Lung (tissue), 12 donors: Measurements from ENCODE around the gene CENPX. TPM values are rescaled to one million over a fixed set of nuclear protein-coding genes. Genes with fewer than 3 reads are reported as not detected.

Experiments
- ATAC-seq: fragments of 200-7000 bp; cut with Tn5 transposase; one replicate; pipeline ENCODE4 v1.9.1; 2020; ENCODE audit warnings: moderate number of reproducible peaks; ENCODE audit not compliant: insufficient read depth, low FRiP score
- DNase-seq, 3 donors: peaks; one replicate each; pipeline ENCODE4 v3.0.0-alpha.2; 2013 to 2017
- H3K27ac ChIP-seq, 2 donors: one replicate each; pipeline ENCODE4 v1.5.1; 2013; ENCODE audit warnings: mild to moderate bottlenecking in 2 of 2, moderate library complexity in 2 of 2, control low read depth in 1 of 2, inconsistent platforms in 1 of 2, low read depth in 1 of 2, low read length in 1 of 2
- H3K27me3 ChIP-seq, 3 donors: one replicate each; pipeline ENCODE4 v1.5.1; 2013; ENCODE audit warnings: low read length in 2 of 3; ENCODE audit not compliant: control insufficient read depth in 3 of 3, insufficient read depth in 3 of 3
- H3K36me3 ChIP-seq, 4 donors: one replicate each; pipeline ENCODE4 v1.5.1; 2013; ENCODE audit warnings: low read length in 4 of 4, mild to moderate bottlenecking in 1 of 4, moderate library complexity in 1 of 4; ENCODE audit not compliant: control insufficient read depth in 4 of 4, insufficient read depth in 4 of 4
- H3K4me1 ChIP-seq, 5 donors: one replicate each; pipeline ENCODE4 v1.5.1; 2013; ENCODE audit warnings: low read length in 5 of 5, mild to moderate bottlenecking in 2 of 5, moderate library complexity in 1 of 5; ENCODE audit not compliant: control insufficient read depth in 5 of 5, insufficient read depth in 5 of 5
- H3K4me3 ChIP-seq: one replicate; pipeline ENCODE4 v1.5.1; 2013; ENCODE audit warnings: mild to moderate bottlenecking, control low read depth, moderate library complexity
- H3K9ac ChIP-seq, 2 donors: one replicate each; pipeline ENCODE4 v1.5.1; 2013; ENCODE audit warnings: low read length in 2 of 2, control low read depth in 1 of 2; ENCODE audit not compliant: insufficient read depth in 1 of 2
- H3K9me3 ChIP-seq, 4 donors: one replicate each; pipeline ENCODE4 v1.5.1; 2013; ENCODE audit warnings: low read length in 3 of 4, mild to moderate bottlenecking in 1 of 4, moderate library complexity in 1 of 4; ENCODE audit not compliant: control insufficient read depth in 4 of 4, insufficient read depth in 3 of 4
- CTCF ChIP-seq: IDR thresholded peaks from 2 replicates; pipeline ENCODE4 v1.5.1; 2012; ENCODE audit warnings: mild to moderate bottlenecking; ENCODE audit errors: control extremely low read depth, extremely low read depth
- WGBS, 2 donors: extraction: QIAGEN DNeasy Blood & Tissue Kit; methylation state at CpG; one replicate each; pipeline ENCODE4 v1.1.7; 2013; 5-methylcytosine and 5-hydroxymethylcytosine counted together
- polyA plus RNA-seq, 2 donors: library from polyadenylated mRNA; stranded (reverse); fragments of 200-250 nt; gene quantifications; one replicate each; pipeline ENCODE4 v1.2.1, GENCODE V29; 2013
- total RNA-seq, 2 donors: library from RNA; depleted of rRNA in 1 of 2; stranded (reverse); fragments of >200 nt in 1 of 2; gene quantifications; one replicate each; pipeline ENCODE4 v1.2.1, GENCODE V29; 2014 to 2021
- donor health status: control.
- donor health status: control.
- donor health status: Bipolar disorder and iron deficiency.
- donor health status: healthy.
- donor health status: DM: yes; HTN: yes; CAD: no.

Gene CENPX
- total and polyA plus RNA-seq, 4 donors = 21.5 to 121 (median 101) TPM

GRCh38 chr17:82018152-82018988 lies 4.3 kb downstream of the CENPX start:
- TF ChIP-seq CTCF = no peak
- no peak overlapping the region for H3K9ac ChIP-seq
- H3K27ac ChIP-seq = no peak overlapping the region
- H3K36me3 ChIP-seq = peaks cover 0 to 11% (median 0%) of the 10 kb centered on the region in 4 donors
- WGBS, 2 donors = 68 to 78% methylated on average over 19 of the region's 19 CpGs
- ATAC-seq (no peak), DNase-seq (no peak)
- no peaks in the 10 kb centered on the region for H3K9me3 ChIP-seq
- H3K4me3 ChIP-seq = no peak overlapping the region
- no peaks in the 10 kb centered on the region for H3K27me3 ChIP-seq
- H3K4me1 ChIP-seq = peaks cover 0 to 23% (median 6%) of the 10 kb centered on the region in 5 donors

GRCh38 chr17:82017612-82018151 lies 5.0 kb downstream of the CENPX start:
- TF ChIP-seq CTCF = no peak
- no peaks in the 10 kb centered on the region for H3K27me3 ChIP-seq
- no peak overlapping the region for H3K4me3 ChIP-seq
- DNase-seq = no peak
- H3K27ac ChIP-seq = peak overlapping the region in 1 of 2 donors; percentile 28
- no peak overlapping the region for H3K9ac ChIP-seq
- peaks cover 0 to 13% (median 0%) of the 10 kb centered on the region in 4 donors for H3K36me3 ChIP-seq
- WGBS, 2 donors = 66 to 88% methylated on average over 12 to 13 of the region's 13 CpGs
- no peak for ATAC-seq
- no peaks in the 10 kb centered on the region for H3K9me3 ChIP-seq
- H3K4me1 ChIP-seq = peaks cover 0 to 29% (median 6%) of the 10 kb centered on the region in 5 donors

GRCh38 chr17:82016875-82017459 lies 5.7 kb downstream of the CENPX start:
- no peaks in the 10 kb centered on the region for H3K27me3 ChIP-seq
- H3K9ac ChIP-seq = no peak overlapping the region
- no peak for TF ChIP-seq CTCF
- H3K36me3 ChIP-seq = peaks cover 0 to 15% (median 0%) of the 10 kb centered on the region in 4 donors
- H3K4me3 ChIP-seq = no peak overlapping the region
- no peak for DNase-seq
- peaks cover 0 to 32% (median 6%) of the 10 kb centered on the region in 5 donors for H3K4me1 ChIP-seq
- no peaks in the 10 kb centered on the region for H3K9me3 ChIP-seq
- 78 to 91% methylated on average over 24 of the region's 24 CpGs for WGBS, 2 donors
- peak overlapping the region in 1 of 2 donors; percentile 42 for H3K27ac ChIP-seq
- no peak for ATAC-seq
